Activated CD8-positive, alpha-beta memory T cell treated with anti-CD3 and anti-CD28 coated beads, Interleukin-2, amount 50 U/mL, for 1 hour (primary cell): ENCODE data around the gene TMEM217.
"Not testable (repeated sequence)": the region's sequence is repeated elsewhere in the genome, so short reads cannot be mapped to it uniquely, and the experiment has no call there.

ENCODE experiments used
- DNase-seq: peaks from one replicate; pipeline ENCODE4 v3.0.0-alpha.2; 2020; ENCODE audit errors: extremely low read depth

Gene TMEM217

GRCh38 chr6:37182736-37183590 is 75.0 kb downstream of the TMEM217 start:
- DNase-seq, result no peak

- not testable (repeated sequence) for DNase-seq
Observed at GRCh38 chr6:37180610-37181009, 77.3 kb downstream of the TMEM217 start.

GRCh38 chr6:37180075-37180474 is 77.9 kb downstream of the TMEM217 start:
- DNase-seq, result no peak

- no peak for DNase-seq
Observed at GRCh38 chr6:37177935-37178517, 79.9 kb downstream of the TMEM217 start.

- no peak for DNase-seq
Observed at GRCh38 chr6:37177077-37177934, 80.6 kb downstream of the TMEM217 start.

- no peak for DNase-seq
Observed at GRCh38 chr6:37176268-37177076, 81.5 kb downstream of the TMEM217 start.

- DNase-seq, result no peak
Observed at GRCh38 chr6:37175332-37176267, 82.3 kb downstream of the TMEM217 start.

GRCh38 chr6:37174515-37175331 is 83.2 kb downstream of the TMEM217 start:
- DNase-seq, result no peak

- no peak for DNase-seq
Observed at GRCh38 chr6:37174196-37174514, 83.8 kb downstream of the TMEM217 start.

- DNase-seq, result no peak
Observed at GRCh38 chr6:37173493-37174195, 84.3 kb downstream of the TMEM217 start.

- DNase-seq, result no peak
Observed at GRCh38 chr6:37172912-37173492, 84.9 kb downstream of the TMEM217 start.

- peak; percentile 77 for DNase-seq
Observed at GRCh38 chr6:37171970-37172812, 85.8 kb downstream of the TMEM217 start.

GRCh38 chr6:37171201-37171969 is 86.6 kb downstream of the TMEM217 start:
- DNase-seq, result no peak

GRCh38 chr6:37170273-37171200 is 87.4 kb downstream of the TMEM217 start:
- no peak for DNase-seq

GRCh38 chr6:37169496-37170272 is 88.3 kb downstream of the TMEM217 start, which contains the start of gene PIM1:
TSS of gene PIM1 (plus strand) at chr6:37170152. CDS start at chr6:37170576, 424 bp downstream.
- DNase-seq, result peak; percentile 92
